Activated T-helper 1 cell treated with Interleukin-2 at 50 U/mL for 16 hours (primary cell): ENCODE results near the gene SBNO2.
"Not testable (repeated sequence)": the region's sequence is repeated elsewhere in the genome, so short reads cannot be mapped to it uniquely, and the experiment has no call there.

Experiments used
- DNase-seq: peaks from one replicate; pipeline ENCODE4 v3.0.0-alpha.2; 2020; ENCODE audit warnings: low read depth

Gene SBNO2

DNA sequence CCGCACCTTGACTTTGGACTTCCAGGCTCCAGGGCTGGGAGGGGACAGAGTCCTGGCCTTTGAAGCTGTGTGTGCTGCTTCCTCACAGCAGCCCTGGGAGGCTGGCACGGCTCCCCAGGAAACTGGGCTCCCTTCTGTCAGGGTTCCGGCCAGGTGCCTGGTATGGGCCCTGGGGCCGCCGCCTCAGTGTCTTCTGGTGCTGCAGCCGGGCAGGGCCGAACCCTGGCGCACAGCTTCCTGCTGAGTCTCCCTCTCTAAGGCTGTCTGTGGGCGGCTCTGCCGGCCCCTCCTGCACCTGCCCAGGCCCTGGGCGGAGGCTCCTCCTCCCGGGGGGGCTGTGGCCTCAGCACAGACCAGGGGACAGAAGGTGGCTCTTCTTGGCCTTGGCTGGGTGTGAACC lies 37.9 kb downstream of the SBNO2 start:
- no peak for DNase-seq

DNA sequence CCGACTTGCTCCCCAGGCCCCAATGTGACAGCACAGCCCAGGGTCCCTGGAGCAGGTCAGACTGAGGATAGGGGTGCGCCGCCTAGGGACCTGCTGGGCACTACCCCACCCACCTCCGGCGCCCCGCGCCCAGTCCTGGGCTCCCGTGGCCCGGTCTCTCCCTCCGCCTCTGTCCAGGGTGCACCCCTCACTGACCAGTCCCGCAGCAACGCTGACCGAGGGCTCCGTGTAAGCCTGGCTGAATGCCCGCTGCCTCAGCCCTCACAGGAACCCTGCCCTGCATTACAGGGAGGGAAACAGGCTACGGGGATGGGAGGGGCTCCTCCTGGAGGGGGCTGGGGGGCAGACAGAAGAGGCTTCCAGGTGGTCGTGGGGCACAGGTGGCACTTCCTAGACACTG lies 38.6 kb downstream of the SBNO2 start:
- no peak for DNase-seq

DNA sequence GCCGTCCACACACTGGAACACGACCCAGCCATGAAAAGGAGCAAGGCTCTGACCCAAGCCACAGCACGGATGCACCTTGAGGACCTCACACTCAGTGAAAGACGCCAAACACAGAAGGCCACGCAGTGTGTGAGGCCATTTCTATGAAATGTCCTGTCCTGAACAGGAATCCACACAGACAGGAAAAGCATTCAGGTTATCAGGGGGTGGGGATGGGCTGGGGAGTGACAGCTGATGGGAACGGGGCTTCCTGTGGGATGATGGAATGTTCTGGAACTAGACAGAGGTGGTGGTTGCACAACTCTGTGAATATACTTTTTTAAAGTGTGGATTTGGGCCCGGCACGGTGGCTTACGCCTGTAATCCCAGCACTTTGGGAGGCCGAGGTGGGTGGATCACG lies 39.6 kb downstream of the SBNO2 start:
- DNase-seq, result no peak

DNA sequence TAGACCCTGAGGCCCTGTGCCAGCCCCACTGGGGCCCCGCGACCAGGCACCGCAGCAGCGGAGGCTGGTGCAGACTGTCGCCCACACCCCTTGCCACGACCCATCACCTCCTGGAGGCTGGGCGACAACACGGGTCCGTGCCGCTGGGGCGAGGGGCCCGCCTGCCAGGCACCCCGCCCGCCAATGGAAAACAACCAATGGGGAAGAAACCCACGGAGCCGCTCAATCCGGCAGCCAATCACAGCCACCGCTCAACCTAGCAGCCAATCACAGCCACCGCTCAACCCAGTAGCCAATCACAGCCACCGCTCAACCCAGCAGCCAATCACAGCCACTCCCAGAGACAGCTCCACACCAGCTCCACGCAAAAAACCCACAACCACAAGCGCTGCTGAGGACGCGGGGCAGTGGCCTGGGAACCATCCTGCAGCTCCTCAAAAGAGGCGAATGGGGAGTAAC lies 40.6 kb downstream of the SBNO2 start:
- peak; percentile 73 for DNase-seq

DNA sequence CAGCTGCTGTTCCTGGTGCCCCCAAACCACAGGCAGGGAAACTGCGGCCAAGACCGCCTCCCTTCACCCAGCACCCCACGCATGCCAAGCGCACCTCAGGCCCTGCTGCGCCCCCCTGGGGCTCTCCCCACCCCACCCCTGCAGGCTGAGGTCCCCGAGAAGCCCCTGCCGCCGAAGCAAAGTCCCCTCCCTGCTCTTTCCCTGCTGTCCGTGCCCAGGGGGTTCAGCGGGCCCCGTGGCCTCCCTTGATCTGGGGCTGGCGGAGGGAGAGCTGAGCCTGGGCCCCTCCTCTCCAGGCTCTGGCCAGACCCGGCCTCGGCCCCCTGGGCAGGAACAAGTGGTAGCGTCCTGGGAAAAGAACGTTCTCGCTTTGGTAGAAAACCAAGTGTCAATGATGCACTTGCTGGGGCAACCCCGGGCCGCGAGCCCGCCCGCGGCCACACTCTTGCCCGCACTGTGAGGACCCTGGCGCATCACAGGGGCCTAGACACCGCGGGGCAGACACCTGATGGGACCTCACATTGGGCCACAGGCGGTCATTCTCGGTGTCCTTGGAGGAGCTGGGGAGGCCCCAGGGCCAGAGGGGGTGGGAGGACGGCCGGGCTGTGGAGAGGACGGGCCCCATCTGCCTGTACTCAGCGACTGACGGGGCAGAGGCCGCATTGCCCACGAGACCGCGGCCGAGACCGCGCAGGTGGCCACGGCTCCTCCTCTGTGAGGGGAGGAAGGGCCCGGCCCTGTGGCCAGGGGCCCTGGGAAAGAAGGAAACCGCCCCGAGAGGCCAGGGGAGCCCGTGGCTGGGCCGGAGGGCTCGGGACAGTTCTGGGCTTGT lies 41.3 kb downstream of the SBNO2 start:
- no peak for DNase-seq

DNA sequence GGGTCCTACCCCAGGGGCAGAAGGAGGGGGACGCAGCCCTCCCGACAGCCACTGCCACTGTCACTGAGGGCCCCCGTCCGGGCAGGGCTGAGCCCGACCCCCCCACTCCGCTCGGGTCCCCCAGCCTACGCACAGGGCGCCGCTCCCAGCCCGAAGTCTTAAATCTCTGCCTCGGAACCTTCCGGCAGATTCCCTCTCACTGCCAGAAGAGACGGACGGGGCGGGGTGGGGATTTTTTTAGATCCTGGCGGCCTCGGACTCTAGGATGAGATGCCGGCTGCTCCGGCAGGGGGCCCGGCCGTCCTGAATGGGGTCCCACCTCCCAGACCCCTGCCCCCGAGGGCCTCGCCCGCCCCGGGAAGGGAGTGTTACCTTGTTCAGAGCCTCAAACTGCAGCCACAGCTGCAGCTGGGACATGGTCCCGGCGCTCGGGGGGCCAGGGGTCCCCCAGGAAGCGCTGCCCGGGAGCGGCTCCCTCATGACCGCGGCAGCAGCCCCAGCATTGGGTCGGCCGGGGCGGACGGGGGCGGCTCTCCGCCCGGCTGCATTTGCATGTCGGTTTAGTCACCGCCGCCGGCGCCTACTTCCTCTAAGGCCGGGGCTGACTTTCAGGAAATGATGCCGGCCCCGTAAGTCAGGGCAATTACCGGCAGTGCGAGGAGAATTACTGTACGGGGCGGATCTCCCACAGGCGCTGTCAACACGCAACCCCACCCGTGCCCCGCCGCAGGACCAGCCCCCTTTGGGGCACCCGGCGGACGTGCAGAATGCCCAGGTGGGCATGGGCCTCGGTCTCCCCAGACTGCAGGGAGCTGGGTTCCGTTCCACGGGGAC lies 42.1 kb downstream of the SBNO2 start:
- DNase-seq, result peak; percentile 76

DNA sequence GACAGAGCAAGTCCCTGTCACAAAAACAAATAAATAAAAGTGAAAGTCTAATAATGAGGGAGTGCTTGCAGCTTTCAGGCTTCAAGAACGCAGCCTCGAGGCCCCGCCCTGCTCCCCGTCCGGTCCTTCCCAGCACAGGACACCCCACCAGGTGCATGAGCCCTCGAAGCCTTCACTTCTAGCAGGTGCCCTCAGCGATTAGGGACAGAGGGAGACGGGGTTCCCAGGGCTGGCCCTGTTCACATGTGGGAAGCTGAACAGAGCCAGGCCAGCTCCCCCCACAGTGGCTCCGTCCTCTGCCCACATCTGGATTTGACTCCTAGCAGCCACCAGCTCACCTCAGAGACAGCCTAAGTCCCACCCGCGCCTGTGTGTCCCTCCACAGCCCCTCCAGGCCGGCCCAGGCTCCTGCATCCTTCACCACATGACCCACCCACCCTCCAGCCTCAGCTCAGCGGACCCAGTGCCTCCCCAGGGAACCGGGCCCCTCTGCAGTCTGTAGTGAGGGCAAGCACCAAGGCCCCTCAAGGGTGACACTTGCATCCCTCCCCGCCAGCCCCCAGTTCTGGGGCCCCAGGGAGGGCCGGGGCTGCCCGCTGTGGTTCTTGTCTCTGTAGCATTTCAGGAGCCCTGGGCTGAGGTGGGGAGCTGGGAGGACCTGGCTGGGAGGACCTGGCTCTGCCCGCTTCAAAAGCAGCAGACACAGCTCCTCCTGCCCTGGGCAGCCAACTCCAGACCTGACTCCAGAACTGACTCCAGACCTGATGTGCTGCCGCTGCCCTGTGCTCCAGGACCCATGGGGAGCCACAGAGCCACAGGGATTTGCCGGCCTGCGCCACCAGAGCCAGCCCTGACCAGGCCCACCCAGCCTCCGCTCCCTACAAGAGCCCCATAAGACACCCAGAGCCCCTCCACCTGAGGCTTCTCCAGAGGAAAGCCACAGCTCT lies 43.0 kb downstream of the SBNO2 start:
- DNase-seq, result no peak

DNA sequence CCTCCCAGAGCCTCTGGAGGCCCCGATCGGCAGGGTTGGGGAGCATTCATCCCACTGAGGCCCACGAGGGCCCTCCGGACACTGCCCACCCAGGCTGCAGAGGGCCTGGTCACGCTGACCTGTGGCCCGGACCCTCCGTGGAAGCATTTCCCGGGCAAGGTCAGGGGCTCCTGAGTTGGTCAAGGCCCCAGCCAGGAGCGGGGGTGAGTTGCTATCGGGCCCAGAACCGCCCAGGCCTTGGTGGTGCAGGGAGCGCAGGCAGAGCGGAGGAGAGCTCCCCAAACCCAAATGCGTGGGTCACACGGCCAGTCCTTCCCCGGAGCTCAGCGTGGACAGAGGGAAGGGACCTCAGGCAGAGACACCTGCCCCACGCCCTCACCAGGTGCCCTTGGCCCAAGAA lies 44.5 kb downstream of the SBNO2 start:
- DNase-seq, result no peak

DNA sequence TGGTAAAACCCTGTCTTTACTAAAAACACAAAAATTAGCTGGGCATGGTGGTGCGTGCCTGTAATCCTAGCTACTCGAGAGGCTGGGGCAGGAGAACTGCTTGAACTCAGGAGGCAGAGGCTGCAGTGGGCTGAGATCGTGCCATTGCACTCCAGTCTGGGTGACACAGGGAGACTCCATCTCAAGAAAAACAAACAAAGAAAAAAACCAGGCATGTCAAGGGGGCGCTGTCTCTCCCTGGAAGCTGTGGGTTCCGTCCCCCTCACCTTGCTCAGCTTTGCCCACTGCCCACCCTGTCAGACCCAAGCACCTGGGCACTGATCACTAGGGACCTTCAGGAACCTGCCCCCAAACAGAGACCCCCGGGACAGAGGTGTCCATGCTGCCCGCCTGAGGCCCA lies 45.0 kb downstream of the SBNO2 start:
- DNase-seq, result not testable (repeated sequence)

DNA sequence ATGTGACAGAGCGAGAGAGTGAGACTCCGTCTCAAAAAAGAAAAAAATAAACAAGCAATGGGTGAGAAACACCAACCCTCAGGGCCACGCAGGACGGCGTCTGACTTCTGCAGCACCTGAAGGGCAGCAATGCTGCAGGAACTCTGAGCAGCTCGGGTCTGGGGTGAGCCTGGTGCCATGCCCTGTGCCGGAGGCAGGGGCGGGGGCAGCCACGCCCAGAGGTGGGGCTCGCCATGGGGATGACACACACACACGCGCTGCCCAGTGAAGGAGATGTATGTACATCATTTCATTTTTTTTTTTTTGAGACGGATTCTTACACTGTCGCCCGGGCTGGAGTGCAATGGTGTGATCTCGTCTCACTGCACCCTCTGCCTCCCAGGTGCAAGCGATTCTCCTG lies 46.0 kb downstream of the SBNO2 start:
- no peak for DNase-seq

DNA sequence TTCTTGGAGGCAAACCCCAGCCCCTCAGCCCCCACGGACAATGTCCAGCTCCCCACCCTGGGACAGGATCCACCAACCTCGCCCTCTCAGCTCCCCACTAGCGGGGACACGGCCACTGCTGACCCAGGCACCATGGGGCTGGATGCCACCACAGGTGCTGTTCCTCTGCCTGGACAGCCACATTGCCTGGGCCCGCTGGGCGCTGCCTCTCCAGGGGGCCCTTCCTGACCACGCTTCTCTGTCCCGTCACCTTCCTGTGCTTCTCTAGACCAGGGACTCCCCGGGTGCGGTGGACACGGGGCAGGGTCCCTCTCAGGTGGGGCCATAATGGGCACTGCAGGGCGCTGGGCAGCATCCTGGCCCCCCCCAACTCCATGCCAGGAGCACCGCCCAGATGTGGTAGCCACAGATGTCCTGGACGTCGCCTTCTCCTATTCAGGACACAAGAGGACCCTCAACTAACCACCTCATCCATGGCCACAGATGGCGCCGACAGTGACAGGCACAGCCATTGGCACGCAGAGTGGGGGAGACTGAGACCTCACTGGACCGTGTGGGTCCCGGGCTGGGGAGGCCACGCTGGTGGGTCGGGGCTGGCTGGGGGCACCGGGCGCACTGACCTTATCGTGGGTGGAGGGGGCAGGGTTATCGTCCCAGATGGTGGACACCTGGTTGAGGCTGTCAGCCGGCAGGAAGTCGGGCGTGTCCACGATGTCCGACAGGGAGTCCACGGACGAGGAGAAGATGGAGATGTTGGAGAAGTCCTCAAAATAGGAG lies 46.9 kb downstream of the SBNO2 start:
- no peak for DNase-seq

DNA sequence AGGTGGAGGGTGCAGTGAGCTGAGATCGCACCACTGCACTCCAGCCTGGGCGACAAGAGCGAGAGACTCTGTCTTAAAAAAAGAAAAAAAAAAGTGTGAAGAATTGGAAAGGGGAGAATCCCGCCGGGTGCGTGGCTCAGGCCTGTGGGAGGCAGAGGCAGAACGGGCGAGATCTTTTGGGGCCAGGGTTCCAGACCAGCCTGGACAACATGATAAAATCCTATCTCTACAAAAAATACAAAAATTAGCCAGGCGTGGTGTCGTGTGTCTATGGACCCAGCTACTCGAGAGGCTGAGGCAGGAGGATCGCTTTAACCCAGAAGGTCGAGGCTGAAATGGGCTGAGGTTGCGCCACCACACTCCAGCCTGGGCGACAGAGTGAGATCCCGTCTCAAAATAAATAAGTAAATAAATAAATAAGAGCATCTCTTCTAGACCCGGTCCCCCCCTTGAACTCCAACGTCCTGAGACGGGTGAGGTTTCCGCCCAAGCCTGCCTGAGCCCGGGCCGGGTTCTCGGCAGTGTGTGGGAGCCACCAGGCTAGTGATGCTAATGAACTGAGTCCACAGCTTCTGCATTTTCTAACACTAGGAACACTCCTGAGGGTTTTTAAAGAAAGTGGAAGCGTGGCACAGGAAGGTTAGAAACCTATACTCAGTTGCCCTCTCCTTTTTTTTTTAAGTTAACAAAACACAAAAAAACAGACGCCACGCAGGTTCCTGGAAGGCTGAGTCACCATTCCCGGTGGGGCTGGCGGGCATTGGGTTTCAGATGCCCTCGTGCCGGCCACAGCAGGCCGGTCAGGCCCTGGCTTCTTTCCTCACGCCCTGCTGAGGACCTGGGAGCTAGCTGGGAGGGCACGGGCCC lies 48.2 kb downstream of the SBNO2 start:
- no peak for DNase-seq

DNA sequence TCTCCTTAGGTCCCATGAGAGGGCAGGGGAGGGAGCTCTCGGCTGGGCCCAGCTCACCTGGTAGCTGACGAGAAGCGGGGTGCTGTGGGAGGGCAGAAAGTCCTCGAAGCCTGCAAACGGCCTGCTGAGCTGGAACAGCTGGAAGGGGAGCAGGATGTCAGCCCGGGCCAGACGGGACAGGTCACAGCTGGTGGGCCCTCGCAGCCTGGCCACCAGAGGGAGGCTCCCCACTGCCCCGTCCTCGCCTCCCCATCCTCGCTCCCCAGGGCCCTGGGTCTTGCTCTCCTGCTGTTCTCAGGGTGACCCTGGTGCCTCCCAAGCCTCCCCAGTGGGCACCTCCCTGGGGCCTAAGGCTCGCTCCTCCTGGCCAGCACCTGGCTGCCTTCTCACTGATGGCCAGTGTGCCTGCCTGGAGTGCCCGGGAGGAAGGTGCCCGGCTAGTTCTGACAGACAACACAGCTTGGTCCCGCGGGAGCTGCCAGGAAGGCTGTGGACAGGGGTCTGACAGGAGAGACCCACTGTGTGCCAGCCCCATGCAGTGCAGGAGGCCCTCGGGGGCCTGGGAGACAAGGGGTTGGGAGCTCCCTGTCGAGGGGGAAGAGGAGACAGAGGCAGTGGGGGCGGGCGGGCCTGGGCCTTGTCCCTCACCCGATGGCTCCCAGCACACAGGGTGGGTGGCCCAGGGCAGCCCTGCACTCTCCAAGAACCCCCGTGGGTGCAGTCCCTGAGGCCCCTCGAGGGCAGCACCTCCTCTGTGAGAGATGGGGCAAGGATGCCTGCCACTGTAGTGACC lies 50.0 kb downstream of the SBNO2 start:
- no peak for DNase-seq

DNA sequence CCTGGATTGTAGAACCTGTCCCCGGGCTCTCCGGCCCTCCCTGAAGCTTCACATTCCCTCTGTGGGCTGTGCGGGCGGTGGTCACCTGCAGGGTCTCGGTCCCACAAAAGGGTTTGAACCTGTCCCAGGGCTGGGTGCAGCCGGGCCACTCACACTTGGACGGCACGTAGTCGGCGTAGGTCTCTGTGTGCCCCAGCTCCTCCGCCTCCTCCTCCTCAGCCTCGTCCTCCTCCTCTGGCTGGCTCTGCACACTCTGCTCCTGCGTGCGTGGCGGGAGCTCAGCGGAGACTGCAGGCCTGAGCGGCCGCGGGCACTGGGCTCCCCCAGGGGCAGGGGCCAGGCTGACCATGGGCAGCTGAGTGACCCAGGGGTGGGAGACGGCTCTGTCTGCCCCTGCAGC lies 50.7 kb downstream of the SBNO2 start:
- DNase-seq, result no peak

DNA sequence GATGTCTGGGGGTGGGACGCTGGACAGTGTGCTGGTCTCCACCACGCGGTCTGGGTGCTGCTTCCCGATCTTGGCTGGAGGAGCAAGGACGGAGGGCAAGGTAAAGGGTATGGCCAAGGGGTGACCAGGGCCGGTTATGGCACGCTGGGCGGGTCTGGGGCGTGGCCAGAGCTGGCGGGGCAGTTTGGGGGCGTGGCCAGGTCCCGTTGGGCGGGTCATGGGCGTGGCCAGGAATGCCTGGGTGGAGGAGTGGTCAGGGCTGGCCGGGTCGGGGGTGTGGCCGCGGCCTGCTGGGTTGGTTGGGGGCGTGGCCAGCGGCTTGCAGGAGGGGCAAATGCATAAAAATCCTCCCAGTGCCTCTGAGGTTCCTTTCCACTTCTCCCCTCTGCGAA lies 51.1 kb downstream of the SBNO2 start:
- DNase-seq, result no peak

DNA sequence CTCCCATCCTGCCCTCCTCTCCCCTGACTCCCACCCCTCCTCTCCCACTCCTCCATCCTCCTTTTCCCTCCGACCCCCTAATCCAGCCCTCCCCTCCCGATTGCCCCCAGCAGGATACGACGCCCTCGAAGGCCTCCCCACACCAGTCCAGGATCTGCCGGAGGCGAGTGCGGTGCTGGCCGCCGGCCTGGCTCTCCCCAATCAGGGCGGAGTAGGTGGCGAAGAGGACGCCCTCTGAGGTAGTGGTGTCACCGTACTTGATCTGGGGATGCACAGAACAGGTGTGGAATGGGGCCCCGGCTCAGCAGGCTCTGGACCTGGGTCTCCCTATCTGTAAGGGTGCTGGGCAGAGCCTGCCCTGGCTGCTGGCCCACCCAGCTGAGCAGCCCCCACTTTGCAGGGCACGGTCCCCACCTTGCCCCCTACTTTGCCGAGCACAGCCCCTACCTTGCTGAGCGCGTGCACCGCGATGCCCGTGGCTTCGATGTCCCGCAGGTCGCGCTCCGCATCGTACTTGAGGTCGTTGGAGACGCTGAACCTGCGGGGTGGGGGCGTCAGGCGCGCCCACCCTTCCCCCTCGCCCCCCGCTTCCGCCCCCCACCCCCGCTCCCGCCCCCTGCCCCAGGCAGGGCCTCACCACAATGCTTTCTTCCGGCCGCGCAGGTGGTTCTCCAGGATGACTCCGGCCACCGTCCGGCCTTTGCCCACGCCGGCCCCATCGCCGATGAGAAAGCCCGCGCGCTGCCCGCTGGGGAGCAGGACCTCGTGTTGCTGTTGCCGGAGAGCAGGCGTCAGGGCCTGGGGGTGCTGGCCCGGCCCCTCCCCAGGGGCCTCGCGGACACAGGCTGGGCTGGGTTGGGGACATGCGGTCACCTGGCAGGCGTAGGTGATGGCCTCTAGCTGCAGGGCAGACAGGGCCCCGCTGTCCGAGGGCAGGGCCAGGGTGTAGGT lies 51.8 kb downstream of the SBNO2 start:
- no peak for DNase-seq

DNA sequence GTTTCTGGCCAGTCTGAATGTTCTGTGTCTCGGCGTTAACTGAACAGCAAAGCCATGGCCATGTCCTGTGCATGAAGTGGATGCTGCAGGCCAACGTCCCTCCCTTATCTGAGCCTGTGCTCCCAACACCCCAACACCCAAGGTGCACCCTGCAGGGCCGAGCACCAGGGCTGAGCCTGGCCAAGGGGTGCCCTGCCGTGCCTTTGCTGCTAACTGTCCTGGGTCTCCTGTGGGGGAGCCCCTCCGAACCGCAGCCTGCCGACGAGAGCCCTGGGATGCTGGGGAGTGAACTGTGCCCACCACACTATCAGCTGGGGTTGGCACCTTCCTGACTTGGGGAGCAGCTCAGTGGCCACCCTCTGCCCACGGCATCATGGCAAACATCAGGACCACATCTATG lies 52.7 kb downstream of the SBNO2 start:
- no peak for DNase-seq

DNA sequence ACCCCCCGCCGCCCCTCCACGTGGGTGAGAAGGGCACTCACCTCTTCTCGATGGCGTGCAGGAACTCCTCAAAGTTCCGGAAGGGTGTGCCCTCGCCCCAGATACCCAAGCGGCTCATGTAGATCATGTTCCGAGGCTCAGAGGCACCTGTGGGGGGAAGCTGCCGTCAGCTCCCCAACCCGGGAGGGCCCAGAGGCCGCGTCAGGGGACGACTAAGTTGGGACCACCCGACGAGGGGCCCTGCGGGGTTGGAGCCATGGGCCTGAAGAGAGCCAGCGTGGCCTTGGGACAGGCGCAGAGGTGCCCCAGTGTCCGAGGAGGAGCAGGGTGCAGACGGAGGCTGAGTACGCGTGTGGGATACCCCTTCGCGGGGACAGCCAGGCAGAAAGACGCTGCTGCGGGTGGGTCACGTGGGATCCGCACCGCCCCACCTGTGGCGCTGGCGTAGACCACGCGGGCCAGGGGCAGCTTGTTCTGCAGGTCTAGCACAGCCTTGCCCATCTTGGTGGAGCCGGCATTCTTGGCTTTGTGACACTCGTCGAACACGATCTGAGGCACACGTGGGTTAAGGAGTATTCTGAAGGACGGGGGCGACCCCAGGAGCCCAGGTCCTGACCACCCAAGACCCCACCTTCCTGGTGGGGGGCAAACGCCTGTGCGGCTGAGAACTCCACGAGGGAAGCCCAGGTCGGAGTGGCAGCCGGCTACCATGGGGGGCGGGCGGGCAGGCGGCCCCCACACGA lies 54.4 kb downstream of the SBNO2 start:
- DNase-seq, result no peak
